DOHH2 (cell line): ENCODE measurements around the gene XCL1.

Source experiments
- H3F3A ChIP-seq: fragments of 200-600 bp; sonication (generic), shearing (Covaris generic); 2 replicates; pipeline ENCODE4 v1.6.0; 2016; ENCODE audit warnings: antibody characterized with exemption, mild to moderate bottlenecking; ENCODE audit not compliant: control insufficient read depth, insufficient read depth
- H3K27ac ChIP-seq: fragments of 200-600 bp; sonication (generic); 2 replicates; pipeline ENCODE4 v1.5.1; 2014; ENCODE audit warnings: low read depth, mild to moderate bottlenecking, low read length, moderate library complexity
- H3K27me3 ChIP-seq: fragments of 200-600 bp; sonication (generic); 2 replicates; pipeline ENCODE4 v1.6.1; 2014; ENCODE audit warnings: mild to moderate bottlenecking, low read length, mixed read lengths; ENCODE audit not compliant: control insufficient read depth
- H3K36me3 ChIP-seq: fragments of 200-600 bp; sonication (generic); 2 replicates; pipeline ENCODE4 v1.6.1; 2014; ENCODE audit warnings: mild to moderate bottlenecking, low read length, moderate library complexity, mixed read lengths; ENCODE audit not compliant: control insufficient read depth
- H3K4me1 ChIP-seq: fragments of 200-600 bp; sonication (generic); 2 replicates; pipeline ENCODE4 v1.6.1; 2014; ENCODE audit warnings: mild to moderate bottlenecking, low read length, mixed read lengths; ENCODE audit not compliant: control insufficient read depth
- H3K4me2 ChIP-seq: fragments of 200-600 bp; sonication (generic); 2 replicates; pipeline ENCODE4 v1.6.0; 2014; ENCODE audit warnings: mild to moderate bottlenecking, low read length, moderate library complexity
- H3K4me3 ChIP-seq: fragments of 200-600 bp; sonication (generic); 2 replicates; pipeline ENCODE4 v1.5.1; 2014; ENCODE audit warnings: mild to moderate bottlenecking, low read length, mixed read lengths
- H3K79me2 ChIP-seq: fragments of 200-600 bp; sonication (generic); 2 replicates; pipeline ENCODE4 v1.6.1; 2014; ENCODE audit warnings: mild to moderate bottlenecking, low read length, mixed read lengths; ENCODE audit not compliant: control insufficient read depth
- H3K9me2 ChIP-seq: fragments of 200-600 bp; sonication (generic); replicated peaks from 2 replicates; pipeline ENCODE4 v1.6.1; 2014; ENCODE audit warnings: mild to moderate bottlenecking, low read length, mixed read lengths; ENCODE audit not compliant: control insufficient read depth
- H3K9me3 ChIP-seq: fragments of 200-600 bp; sonication (generic); 2 replicates; pipeline ENCODE4 v1.6.1; 2014; ENCODE audit warnings: antibody characterized with exemption, low read length, mixed read lengths; ENCODE audit not compliant: control insufficient read depth, insufficient read depth
- H4K20me1 ChIP-seq: fragments of 200-600 bp; sonication (generic); 2 replicates; pipeline ENCODE4 v1.6.0; 2014; ENCODE audit warnings: low read depth, mild to moderate bottlenecking, antibody characterized with exemption, low read length, moderate library complexity; ENCODE audit not compliant: control insufficient read depth, insufficient read depth
- CTCF ChIP-seq: fragments of 200-600 bp; sonication (generic); IDR thresholded peaks from one replicate; pipeline ENCODE4 v1.5.1; 2014; ENCODE audit warnings: antibody characterized with exemption, mild to moderate bottlenecking, low read depth, low read length; ENCODE audit not compliant: poor library complexity, severe bottlenecking
- EZH2phosphoT487 ChIP-seq: fragments of 200-600 bp; sonication (generic); IDR thresholded peaks from 2 replicates; pipeline ENCODE4 v1.6.1; 2017; ENCODE audit warnings: borderline replicate concordance, mild to moderate bottlenecking, antibody characterized with exemption, low read length, moderate library complexity, mixed read lengths

Gene XCL1

GRCh38 chr1:168585191-168585590 is 8.8 kb downstream of the XCL1 start:
- Histone ChIP-seq H3K4me3 (no peak overlapping the region), H3K4me1 (no peaks in the 10 kb centered on the region), H3K27me3 (no peaks in the 10 kb centered on the region), H3K9me2 (no peaks in the 10 kb centered on the region), H3K36me3 (no peaks in the 10 kb centered on the region), H3K9me3 (no peaks in the 10 kb centered on the region), H3K4me2 (no peak overlapping the region), H3F3A (no peaks in the 10 kb centered on the region), H4K20me1 (no peaks in the 10 kb centered on the region), H3K27ac (no peak overlapping the region), H3K79me2 (no peaks in the 10 kb centered on the region)
- TF ChIP-seq EZH2phosphoT487 (no peak), CTCF (no peak)

- no peaks in the 10 kb centered on the region for H4K20me1 ChIP-seq
- H3K27me3 ChIP-seq, result no peaks in the 10 kb centered on the region
- no peak overlapping the region for H3K27ac ChIP-seq
- no peaks in the 10 kb centered on the region for H3K9me2 ChIP-seq
- H3F3A ChIP-seq, result no peaks in the 10 kb centered on the region
- H3K4me2 ChIP-seq, result no peak overlapping the region
- H3K4me1 ChIP-seq, result no peaks in the 10 kb centered on the region
- no peak overlapping the region for H3K4me3 ChIP-seq
- TF ChIP-seq EZH2phosphoT487, result no peak
- TF ChIP-seq CTCF, result no peak
- H3K9me3 ChIP-seq, result no peaks in the 10 kb centered on the region
- H3K36me3 ChIP-seq, result no peaks in the 10 kb centered on the region
- no peaks in the 10 kb centered on the region for H3K79me2 ChIP-seq
Measured at GRCh38 chr1:168585937-168586336, 9.5 kb downstream of the XCL1 start.

- no peaks in the 10 kb centered on the region for H3K4me1 ChIP-seq
- TF ChIP-seq CTCF, result no peak
- no peak for TF ChIP-seq EZH2phosphoT487
Measured at GRCh38 chr1:168589167-168589566, 12.8 kb downstream of the XCL1 start.

GRCh38 chr1:168591066-168591465 is 14.7 kb downstream of the XCL1 start:
- Histone ChIP-seq H3K36me3 (no peaks in the 10 kb centered on the region), H3K27me3 (no peaks in the 10 kb centered on the region), H3K4me1 (no peaks in the 10 kb centered on the region), H3F3A (no peaks in the 10 kb centered on the region), H3K4me2 (no peak overlapping the region), H3K9me3 (no peaks in the 10 kb centered on the region), H3K27ac (no peak overlapping the region), H3K9me2 (no peaks in the 10 kb centered on the region), H4K20me1 (no peaks in the 10 kb centered on the region), H3K4me3 (no peak overlapping the region), H3K79me2 (no peaks in the 10 kb centered on the region)
- TF ChIP-seq CTCF (no peak), EZH2phosphoT487 (no peak)

More at GRCh38 chr1:168589167-168589566, 12.8 kb downstream of the XCL1 start:
- no peaks in the 10 kb centered on the region for H4K20me1 ChIP-seq
- no peaks in the 10 kb centered on the region for H3K27me3 ChIP-seq
- H3K9me3 ChIP-seq, result no peaks in the 10 kb centered on the region
- no peaks in the 10 kb centered on the region for H3K9me2 ChIP-seq
- H3K27ac ChIP-seq, result no peak overlapping the region
- no peaks in the 10 kb centered on the region for H3F3A ChIP-seq
- no peak overlapping the region for H3K4me3 ChIP-seq
- H3K36me3 ChIP-seq, result no peaks in the 10 kb centered on the region
- H3K79me2 ChIP-seq, result no peaks in the 10 kb centered on the region
- no peak overlapping the region for H3K4me2 ChIP-seq
